Cerebellar nuclear complex (tissue), 1 donor: ENCODE data around the gene LILRB5.
"Not testable (repeated sequence)": the region's sequence is repeated elsewhere in the genome, so short reads cannot be mapped to it uniquely, and the experiment has no call there.

Experiments
- DNase-seq, 2 experiments: peaks; one replicate each; lab custom pipeline; 2025; lab: John Stamatoyannopoulos, UW

LILRB5 gene

GRCh38 chr19:54275951-54276350, 18.9 kb upstream of the LILRB5 start:
- DNase-seq: no peak

- DNase-seq: not testable (repeated sequence)
These were observed 17.4 kb upstream of the LILRB5 start for GRCh38 chr19:54274516-54274915.

DNA sequence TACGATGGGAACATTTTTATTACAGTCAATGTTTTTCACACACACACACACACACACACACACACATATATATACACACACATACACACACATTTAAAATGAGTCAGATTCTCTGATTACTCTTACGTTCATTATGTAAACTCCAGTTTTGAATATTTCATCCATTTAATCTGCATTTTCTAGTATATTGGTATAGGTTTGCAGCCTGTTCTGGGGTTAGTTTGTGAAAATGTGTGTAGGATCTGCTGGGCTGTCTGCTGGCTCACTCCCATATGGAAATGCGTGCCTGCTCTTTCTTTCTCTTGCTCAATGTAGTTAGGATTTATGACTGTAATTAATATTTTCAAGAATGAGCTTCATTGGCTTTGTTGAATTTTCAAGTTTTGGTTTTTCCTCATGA, 16.7 kb upstream of the LILRB5 start:
- DNase-seq: no peak

DNA sequence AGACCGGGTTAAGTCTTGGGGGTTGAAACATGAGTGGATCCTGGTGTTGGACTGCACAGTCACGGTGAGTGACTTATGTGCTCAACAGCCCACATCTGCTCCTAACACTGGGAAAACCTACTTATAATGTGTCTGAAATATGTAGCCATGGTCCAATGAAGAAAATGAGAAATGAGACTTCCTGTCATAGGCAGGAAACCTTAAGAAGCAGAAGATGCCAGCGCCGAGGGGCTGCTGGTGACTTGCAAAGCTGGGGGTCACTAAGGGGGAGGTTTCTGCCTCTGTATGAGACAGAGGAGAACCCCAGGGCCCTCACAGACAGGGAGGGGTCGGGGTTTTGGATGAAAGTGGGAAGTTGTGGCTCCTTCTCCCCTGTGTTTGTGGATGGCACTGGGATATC, 15.1 kb upstream of the LILRB5 start:
- DNase-seq: not testable (repeated sequence)

GRCh38 chr19:54271587-54271986, 14.5 kb upstream of the LILRB5 start:
- DNase-seq: not testable (repeated sequence)

DNA sequence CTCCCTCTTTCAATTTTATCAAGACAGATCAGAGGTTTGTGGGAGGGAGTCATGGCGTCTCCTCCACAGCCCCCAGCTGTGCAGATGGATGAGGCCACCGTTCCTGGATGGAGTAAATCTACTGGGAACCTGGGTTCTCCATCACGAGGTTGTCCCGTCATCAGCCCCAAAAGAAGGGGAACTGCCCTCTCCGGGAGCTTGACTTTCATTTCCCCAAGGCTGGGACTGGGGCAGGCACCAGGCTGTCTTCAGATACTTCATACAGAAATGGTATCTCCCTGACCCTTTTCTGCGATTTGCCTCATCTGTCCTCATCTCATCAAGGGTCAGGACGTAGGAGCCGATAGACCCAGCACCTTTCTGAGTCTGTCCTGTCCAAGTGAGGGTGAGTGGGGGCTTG, 14.0 kb upstream of the LILRB5 start:
- DNase-seq: no peak

DNA sequence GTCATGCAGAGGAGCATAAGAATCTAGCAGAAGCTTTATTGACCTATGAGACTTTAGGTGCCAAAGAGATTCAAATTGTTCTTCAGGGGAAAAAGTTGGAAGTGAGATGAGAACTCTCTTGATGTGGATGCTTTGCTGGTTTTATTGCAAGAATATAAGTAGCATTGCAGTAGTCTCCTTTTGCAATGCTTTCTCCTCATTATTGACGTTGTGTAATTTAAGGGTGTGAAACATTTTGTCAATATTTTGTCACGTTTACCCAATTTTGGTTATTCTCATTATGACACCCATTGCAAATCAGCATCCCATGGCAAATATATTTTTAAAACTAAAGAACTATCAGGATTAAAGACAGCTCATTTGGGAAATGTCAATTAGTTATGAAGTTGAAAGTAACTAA, 11.9 kb upstream of the LILRB5 start:
- no peak for DNase-seq

DNA sequence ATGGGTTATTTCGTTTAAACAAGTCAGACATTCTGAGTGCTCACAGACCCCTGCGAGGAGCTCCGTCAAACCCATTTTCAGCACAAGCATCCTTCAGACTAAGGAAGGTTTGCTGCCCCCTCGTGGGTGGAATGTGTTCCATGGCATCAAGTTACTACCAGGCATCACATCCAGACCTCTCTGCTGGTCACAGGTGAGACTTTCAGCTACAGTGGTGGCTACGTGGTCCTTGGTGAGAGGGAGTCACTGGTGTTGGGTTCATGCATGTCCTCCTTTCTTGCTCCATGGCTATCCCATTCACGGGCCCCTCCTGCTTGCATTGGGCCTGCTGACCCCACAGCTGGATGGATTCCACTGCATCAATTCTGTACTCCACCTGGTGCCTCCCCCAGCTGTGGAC, 9.1 kb upstream of the LILRB5 start:
- DNase-seq: no peak

GRCh38 chr19:54262470-54262869, 5.4 kb upstream of the LILRB5 start:
- no peak for DNase-seq

DNA sequence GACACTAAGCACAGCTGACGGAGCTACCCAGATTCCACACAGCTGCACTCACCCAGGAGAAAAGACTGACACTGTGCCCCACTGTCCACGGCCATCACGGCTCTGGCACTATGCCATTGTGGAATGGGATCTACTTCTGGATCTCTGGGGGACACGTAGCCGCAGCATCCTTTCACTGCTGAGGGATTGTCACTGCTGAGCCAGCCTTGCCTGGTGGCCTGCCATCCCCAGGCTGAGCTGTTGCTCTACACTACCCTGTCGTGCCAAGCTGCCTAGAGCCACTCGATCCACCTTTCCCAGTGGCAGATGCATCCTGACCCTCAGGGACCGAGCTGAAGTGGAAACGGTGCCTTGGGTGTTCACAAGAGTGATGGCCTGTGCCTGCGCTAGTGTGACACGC, 5.0 kb upstream of the LILRB5 start:
- no peak for DNase-seq

- DNase-seq: no peak
These were observed 590 bp downstream of the LILRB5 start for GRCh38 chr19:54256250-54257115.

DNA sequence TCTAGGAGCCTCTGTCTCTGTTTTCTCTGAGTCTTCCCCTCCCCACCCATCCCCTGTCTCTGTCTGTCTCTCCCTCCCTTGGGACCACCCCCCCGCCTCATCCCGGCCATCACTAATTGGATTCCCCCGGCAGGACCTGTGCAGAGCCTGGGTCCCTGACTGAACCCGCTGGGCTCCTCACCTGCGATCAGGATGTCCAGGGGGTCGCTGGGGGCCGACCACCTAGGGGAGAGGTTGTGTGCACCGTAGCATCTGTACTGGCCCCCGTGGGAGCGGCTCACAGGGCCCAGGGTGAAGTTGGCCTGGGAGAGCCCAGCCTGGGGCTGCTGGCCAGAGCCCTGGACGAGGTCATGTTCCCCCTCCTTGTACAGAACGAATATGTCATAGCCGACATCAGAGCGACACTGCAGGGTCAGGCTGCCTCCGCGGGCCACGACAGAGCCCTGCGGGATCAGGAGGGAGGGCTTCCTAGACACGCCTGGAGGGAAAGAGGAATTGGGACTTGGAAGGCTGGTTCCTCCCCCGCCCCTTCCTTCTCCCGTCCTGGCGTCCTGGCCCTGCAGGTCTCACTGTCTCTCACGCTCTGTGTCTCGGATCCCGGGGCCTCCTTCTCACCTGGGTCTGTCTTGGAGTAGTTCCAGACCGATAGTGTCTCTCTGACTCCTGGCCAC, 1.8 kb downstream of the LILRB5 start:
- DNase-seq: no peak

- DNase-seq: no peak
These were observed 2.7 kb downstream of the LILRB5 start for GRCh38 chr19:54254195-54254906.

DNA sequence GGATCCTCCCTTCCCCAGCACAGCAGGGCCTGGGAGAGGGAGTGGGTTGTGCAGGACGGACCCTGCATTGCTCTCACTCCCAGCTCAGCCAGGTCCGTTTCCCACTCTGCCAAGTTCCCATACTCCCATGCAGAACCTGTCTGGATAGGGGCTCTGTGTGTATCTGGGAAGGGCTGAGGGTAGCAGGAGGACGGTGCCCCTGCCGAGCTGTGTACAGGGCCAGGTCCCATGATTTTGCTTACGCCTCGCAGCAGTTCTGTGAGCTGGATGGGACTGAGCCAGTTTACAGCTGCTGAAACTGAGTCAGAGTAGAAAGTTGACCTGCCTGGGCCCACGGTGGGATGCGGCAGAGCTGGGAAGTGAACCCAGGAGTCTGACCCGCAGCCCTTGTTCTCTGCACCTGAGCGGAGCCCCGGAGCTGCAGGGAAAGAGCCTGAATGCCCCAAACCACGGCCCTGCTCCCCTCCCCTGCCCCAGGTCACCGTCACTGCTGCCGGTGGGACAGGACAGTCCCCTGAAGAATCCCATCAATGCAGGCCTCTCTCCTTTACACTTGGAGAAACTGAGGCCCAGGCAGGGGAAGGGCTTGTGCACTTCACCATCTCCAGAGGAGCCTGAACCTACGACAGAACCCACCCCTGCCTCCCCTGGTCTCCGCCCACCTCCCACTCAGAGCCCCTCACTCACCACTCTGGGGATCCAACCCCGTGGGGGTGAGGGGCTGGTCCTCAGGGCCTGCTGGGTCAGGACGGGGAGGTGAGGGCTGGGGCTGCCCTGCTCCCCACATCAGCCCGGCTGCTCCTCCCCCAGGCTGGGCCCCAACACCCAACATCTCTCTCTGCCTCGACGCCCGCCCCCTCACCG, 3.5 kb downstream of the LILRB5 start:
- DNase-seq: no peak

- DNase-seq: no peak
These were observed 4.2 kb downstream of the LILRB5 start for GRCh38 chr19:54252845-54253244.

- no peak for DNase-seq
These were observed 4.8 kb downstream of the LILRB5 start for GRCh38 chr19:54252243-54252642.

GRCh38 chr19:54248016-54248601, 9.0 kb downstream of the LILRB5 start:
- DNase-seq: no peak

GRCh38 chr19:54247106-54247930, 9.8 kb downstream of the LILRB5 start:
- DNase-seq: no peak

DNA sequence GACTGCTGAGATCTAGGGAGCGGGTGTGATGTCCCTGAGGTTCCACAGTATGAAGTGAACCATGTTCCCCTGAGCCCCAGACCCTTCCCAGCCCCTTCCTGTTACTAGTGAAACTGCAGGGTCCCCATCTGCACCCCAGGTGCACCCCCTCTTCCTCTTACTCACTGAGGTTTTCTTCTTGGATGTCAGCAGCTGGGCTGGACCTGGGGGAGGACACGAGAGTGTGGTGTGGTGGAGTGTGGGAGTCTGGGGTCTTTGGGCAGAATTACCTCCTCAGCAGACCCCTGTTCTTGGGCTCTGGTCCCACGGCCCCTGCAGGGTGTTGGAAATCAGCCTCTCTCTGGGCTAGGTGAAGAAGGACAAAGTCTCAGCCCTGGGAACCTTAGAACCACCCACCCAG, 11.1 kb downstream of the LILRB5 start:
- DNase-seq: no peak

DNA sequence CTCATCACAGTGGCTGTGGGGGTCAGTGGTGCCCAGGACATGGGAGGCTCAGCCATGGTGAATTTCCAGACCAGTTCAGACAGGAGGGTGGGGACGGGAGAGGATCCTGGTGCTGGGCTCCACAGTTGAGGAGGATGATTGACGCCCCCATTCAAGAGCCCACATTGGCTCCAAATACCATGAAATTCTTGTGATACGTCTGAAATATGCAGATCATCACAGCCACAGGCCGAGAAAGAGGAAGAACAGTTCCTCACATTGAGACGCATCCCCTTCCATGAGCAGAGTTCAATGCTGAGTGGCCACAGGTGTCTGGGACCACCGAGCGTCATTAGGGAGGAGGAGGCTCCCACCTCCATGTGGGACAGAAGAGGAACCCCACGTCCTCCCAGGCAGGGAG, 13.3 kb downstream of the LILRB5 start:
- DNase-seq: not testable (repeated sequence)

DNA sequence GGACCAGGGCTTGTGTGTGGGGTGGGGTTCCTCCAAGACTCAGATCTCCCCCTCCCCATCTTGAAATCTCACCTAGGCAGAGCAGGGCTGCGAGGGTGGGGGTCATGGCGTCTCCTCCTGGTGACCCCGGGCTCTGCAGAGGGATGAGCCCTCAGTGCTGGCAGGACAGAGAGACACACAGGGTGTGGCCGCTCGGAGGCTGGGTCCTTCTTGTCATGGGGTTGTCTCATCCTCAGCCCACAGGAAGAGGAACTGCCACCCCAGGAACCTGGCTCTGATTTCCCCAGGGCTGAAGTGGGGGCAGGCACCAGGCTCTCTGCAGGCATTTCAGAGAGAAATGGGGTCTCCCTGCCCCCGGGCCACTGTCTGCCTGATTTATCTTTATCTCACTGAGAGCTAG, 14.4 kb downstream of the LILRB5 start, which contains the start of gene LILRA6:
TSS of gene LILRA6 (minus strand) at position 145 of the 400 bp plus-strand sequence.
- not testable (repeated sequence) for DNase-seq
